PC-9 (cell line): Measurements from ENCODE around the gene MOSPD3. TPM values are rescaled to one million over a fixed set of nuclear protein-coding genes. Genes with fewer than 3 reads are reported as not detected.

ENCODE experiments used
- BruUV-seq: library from RNA; stranded (reverse); fragments of 400-500 nt; replicated peaks from 2 replicates; lab custom pipeline; 2021; lab: Mats Ljungman, UMichigan
- CTCF ChIA-PET: fragments of 300-600 bp; sonication (Branson Sonifier 250); formaldehyde crosslinking; loops from one replicate; lab custom pipeline; 2022; ENCODE audit warnings: antibody characterized with exemption; lab: Charles Lee
- POLR2A ChIA-PET: fragments of 300-600 bp; sonication (Branson Sonifier 250); formaldehyde crosslinking; loops from one replicate; lab custom pipeline; 2022; ENCODE audit warnings: antibody characterized with exemption; ENCODE audit not compliant: unreplicated experiment; lab: Charles Lee
- DNase-seq, 2 experiments: peaks; one replicate each; pipeline versions ENCODE4 v3.0.0 to v3.0.0-alpha.2; 2015 to 2022; ENCODE audit warnings: mixed read lengths in 1 of 2
- H2AFZ ChIP-seq: fragments of 200-600 bp; sonication (generic); 2 replicates; pipeline ENCODE4 v1.8.1; 2017; ENCODE audit warnings: antibody characterized with exemption
- H3F3A ChIP-seq: fragments of 200-600 bp; sonication (generic); 2 replicates; pipeline ENCODE4 v1.8.1; 2017; ENCODE audit warnings: antibody characterized with exemption, mild to moderate bottlenecking, low read depth; ENCODE audit not compliant: insufficient read depth
- H3K27ac ChIP-seq: fragments of 200-600 bp; sonication (generic); 2 replicates; pipeline ENCODE4 v1.6.1; 2016; ENCODE audit warnings: mixed run types
- H3K27me3 ChIP-seq: fragments of 200-600 bp; sonication (generic); 2 replicates; pipeline ENCODE4 v1.6.1; 2016; ENCODE audit warnings: low read depth, mixed run types; ENCODE audit not compliant: insufficient read depth
- H3K36me3 ChIP-seq: fragments of 200-600 bp; sonication (generic); 2 replicates; pipeline ENCODE4 v1.6.1; 2016; ENCODE audit warnings: low read depth, mixed run types
- H3K4me1 ChIP-seq: fragments of 200-600 bp; sonication (generic); replicated peaks from 2 replicates; pipeline ENCODE4 v1.6.1; 2016; ENCODE audit warnings: mixed run types; ENCODE audit not compliant: insufficient read depth
- H3K4me2 ChIP-seq: fragments of 200-600 bp; sonication (generic); 2 replicates; pipeline ENCODE4 v1.6.1; 2017; ENCODE audit warnings: mixed run types
- H3K4me3 ChIP-seq: fragments of 200-600 bp; sonication (generic); 2 replicates; pipeline ENCODE4 v1.6.1; 2016; ENCODE audit warnings: mixed run types
- H3K79me2 ChIP-seq: fragments of 200-600 bp; sonication (generic); 2 replicates; pipeline ENCODE4 v1.6.1; 2017; ENCODE audit warnings: low read depth, mixed run types
- H3K9me2 ChIP-seq: fragments of 200-600 bp; sonication (generic); 2 replicates; pipeline ENCODE4 v1.8.1; 2017; ENCODE audit warnings: mild to moderate bottlenecking; ENCODE audit not compliant: insufficient read depth
- H3K9me3 ChIP-seq: fragments of 200-600 bp; sonication (generic); 2 replicates; pipeline ENCODE4 v1.8.1; 2016; ENCODE audit warnings: low read depth; ENCODE audit not compliant: insufficient read depth
- H4K20me1 ChIP-seq: fragments of 200-600 bp; sonication (generic); 2 replicates; pipeline ENCODE4 v1.8.1; 2017; ENCODE audit not compliant: insufficient read depth
- EZH2 ChIP-seq: fragments of 200-600 bp; sonication (generic); IDR thresholded peaks from 2 replicates; pipeline ENCODE4 v1.8.0; 2017; ENCODE audit warnings: antibody characterized with exemption, low read depth
- intact Hi-C: fragments of 100-400 bp; cut with micrococcal nuclease; formaldehyde crosslinking; loops from one replicate; pipeline ENCODE4 v1.10.0; 2022; ENCODE audit not compliant: unreplicated experiment
- total RNA-seq: library from RNA; stranded (reverse); gene quantifications from 2 replicates; pipeline ENCODE4 v1.2.3, GENCODE V29; 2021
- TF ChIP-seq, protein P1 (sequence below): fragments of 200-600 bp; sonication (generic); conservative IDR thresholded peaks from 2 replicates; pipeline ENCODE4 v1.6.1; 2017; ENCODE audit warnings: mixed run types, antibody characterized with exemption, mild to moderate bottlenecking, moderate library complexity

Gene MOSPD3
- total RNA-seq, 1 experiment from 2014 or later = 38.1 TPM

DNA sequence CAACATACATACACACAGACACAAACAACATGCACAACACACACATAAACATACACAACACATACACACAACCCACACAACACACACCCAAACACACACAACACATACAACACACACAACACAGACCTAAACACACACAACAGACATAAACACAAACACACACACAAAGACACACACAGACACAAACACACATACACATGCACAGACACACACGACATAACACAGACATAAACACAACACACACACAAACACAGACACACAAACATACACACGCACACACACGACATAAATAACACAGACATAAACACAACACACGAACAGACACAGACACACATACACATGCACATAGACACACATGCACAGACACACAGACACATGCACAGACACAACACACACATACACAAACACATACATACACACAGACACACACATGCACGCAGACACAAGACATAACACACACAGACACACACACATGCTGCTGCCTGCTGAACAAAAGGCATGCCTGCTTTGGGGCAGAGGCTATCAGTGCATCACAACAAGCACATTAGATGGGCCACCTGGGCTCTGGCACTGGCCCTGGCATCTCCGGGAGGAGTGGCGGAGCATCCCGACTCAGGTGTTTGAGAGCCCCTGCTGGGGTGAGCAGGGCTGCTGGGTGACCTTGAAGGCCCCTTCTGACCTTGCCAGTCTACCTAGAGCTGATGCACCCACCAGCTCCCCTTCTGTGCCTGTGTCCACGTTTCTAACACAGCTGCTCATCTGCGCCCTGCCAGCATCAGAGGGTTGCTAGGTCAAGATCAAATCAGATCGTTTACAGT, 31.7 kb upstream of the MOSPD3 start:
- ChIA-PET POLR2A (no interaction called here), CTCF (no interaction called here)
- H3K79me2 ChIP-seq = peaks cover 29% of the 10 kb centered on the region
- H3K27me3 ChIP-seq = no peaks in the 10 kb centered on the region
- intact Hi-C loops = loop anchor here (5.0 to 10.0 kb wide), 3 partner anchors 112 to 504 kb away; partner anchors contain the start of genes EPHB4, GIGYF1 and TRIM56
- H3K4me1 ChIP-seq = peaks cover 19% of the 10 kb centered on the region
- TF ChIP-seq, protein P1, sequence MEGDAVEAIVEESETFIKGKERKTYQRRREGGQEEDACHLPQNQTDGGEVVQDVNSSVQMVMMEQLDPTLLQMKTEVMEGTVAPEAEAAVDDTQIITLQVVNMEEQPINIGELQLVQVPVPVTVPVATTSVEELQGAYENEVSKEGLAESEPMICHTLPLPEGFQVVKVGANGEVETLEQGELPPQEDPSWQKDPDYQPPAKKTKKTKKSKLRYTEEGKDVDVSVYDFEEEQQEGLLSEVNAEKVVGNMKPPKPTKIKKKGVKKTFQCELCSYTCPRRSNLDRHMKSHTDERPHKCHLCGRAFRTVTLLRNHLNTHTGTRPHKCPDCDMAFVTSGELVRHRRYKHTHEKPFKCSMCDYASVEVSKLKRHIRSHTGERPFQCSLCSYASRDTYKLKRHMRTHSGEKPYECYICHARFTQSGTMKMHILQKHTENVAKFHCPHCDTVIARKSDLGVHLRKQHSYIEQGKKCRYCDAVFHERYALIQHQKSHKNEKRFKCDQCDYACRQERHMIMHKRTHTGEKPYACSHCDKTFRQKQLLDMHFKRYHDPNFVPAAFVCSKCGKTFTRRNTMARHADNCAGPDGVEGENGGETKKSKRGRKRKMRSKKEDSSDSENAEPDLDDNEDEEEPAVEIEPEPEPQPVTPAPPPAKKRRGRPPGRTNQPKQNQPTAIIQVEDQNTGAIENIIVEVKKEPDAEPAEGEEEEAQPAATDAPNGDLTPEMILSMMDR = no peak
- TF ChIP-seq EZH2 = no peak
- H3K9me2 ChIP-seq = no peaks in the 10 kb centered on the region
- H2AFZ ChIP-seq = no peak overlapping the region
- no peak for DNase-seq
- BruUV-seq = no TSS peak
- no peak overlapping the region for H3K4me2 ChIP-seq
- H3F3A ChIP-seq = peaks cover 21% of the 10 kb centered on the region
- H3K36me3 ChIP-seq = 0 out of 2 replicates have a peak, but pooled peaks cover 10% of the 10 kb centered on the region
- peaks cover 2% of the 10 kb centered on the region; the same call in 1 of the 2 replicates for H4K20me1 ChIP-seq
- H3K4me3 ChIP-seq = no peak overlapping the region
- no peaks in the 10 kb centered on the region for H3K9me3 ChIP-seq
- no peak overlapping the region for H3K27ac ChIP-seq

GRCh38 chr7:100582041-100582579, 30.2 kb upstream of the MOSPD3 start:
- Histone ChIP-seq H3K9me3 (no peaks in the 10 kb centered on the region), H3K27ac (no peak overlapping the region), H3K4me1 (peaks cover 19% of the 10 kb centered on the region), H3K9me2 (no peaks in the 10 kb centered on the region), H3K79me2 (peaks cover 29% of the 10 kb centered on the region), H3K4me3 (no peak overlapping the region), H3F3A (peaks cover 23% of the 10 kb centered on the region), H2AFZ (no peak overlapping the region), H3K27me3 (no peaks in the 10 kb centered on the region), H3K4me2 (peak overlapping the region; percentile 85; the same call in 1 of the 2 replicates), H4K20me1 (peaks cover 2% of the 10 kb centered on the region; the same call in 1 of the 2 replicates), H3K36me3 (0 out of 2 replicates have a peak, but pooled peaks cover 10% of the 10 kb centered on the region)
- no TSS peak for BruUV-seq
- POLR2A ChIA-PET = no interaction called here
- intact Hi-C loops = loop anchor here (1.0 to 10.0 kb wide), 5 partner anchors 13 to 503 kb away; partner anchors contain the start of genes AGFG2, EPHB4, GIGYF1 and TRIM56
- TF ChIP-seq EZH2 = no peak
- TF ChIP-seq, protein P1 = no peak
- CTCF ChIA-PET = interaction anchor here (0.6 kb wide), 1 partner anchor 44 kb away, joined by 3 read pairs; no protein-coding TSS in a partner anchor
- peak in 1 of 2 experiments; percentile 95 for DNase-seq

GRCh38 chr7:100582650-100583049, 29.7 kb upstream of the MOSPD3 start:
- CTCF ChIA-PET = no interaction called here
- H3K4me1 ChIP-seq = peaks cover 19% of the 10 kb centered on the region
- peaks cover 2% of the 10 kb centered on the region; the same call in 1 of the 2 replicates for H4K20me1 ChIP-seq
- intact Hi-C loops = loop anchor here (1.0 to 10.0 kb wide), 5 partner anchors 13 to 502 kb away; partner anchors contain the start of genes AGFG2, EPHB4, GIGYF1 and TRIM56
- H3K4me2 ChIP-seq = peak overlapping the region; percentile 85; the same call in 1 of the 2 replicates
- H3K9me2 ChIP-seq = no peaks in the 10 kb centered on the region
- no TSS peak for BruUV-seq
- DNase-seq = no peak
- H3K9me3 ChIP-seq = no peaks in the 10 kb centered on the region
- H3K27me3 ChIP-seq = no peaks in the 10 kb centered on the region
- H3F3A ChIP-seq = peaks cover 23% of the 10 kb centered on the region
- TF ChIP-seq, protein P1 = no peak
- TF ChIP-seq EZH2 = no peak
- POLR2A ChIA-PET = no interaction called here
- no peak overlapping the region for H3K4me3 ChIP-seq
- no peak overlapping the region for H2AFZ ChIP-seq
- 0 out of 2 replicates have a peak, but pooled peaks cover 10% of the 10 kb centered on the region for H3K36me3 ChIP-seq
- H3K27ac ChIP-seq = no peak overlapping the region
- H3K79me2 ChIP-seq = peaks cover 29% of the 10 kb centered on the region
